Smooth muscle cell of the brain vasculature (primary cell): ENCODE results near the gene NT5DC1.

Experiments
- DNase-seq: peaks from one replicate; pipeline ENCODE4 v3.0.0-alpha.2; 2012; ENCODE audit warnings: low read depth, low spot score

Gene NT5DC1

GRCh38 chr6:116191881-116192280 lies 91.2 kb downstream of the NT5DC1 start:
- DNase-seq: no peak

- DNase-seq: no peak
Measured at GRCh38 chr6:116192786-116193185, 92.1 kb downstream of the NT5DC1 start.

- no peak for DNase-seq
Measured at GRCh38 chr6:116196841-116197240, 96.2 kb downstream of the NT5DC1 start.

GRCh38 chr6:116200619-116201249 lies 100.1 kb downstream of the NT5DC1 start:
- no peak for DNase-seq

GRCh38 chr6:116201538-116201937 lies 100.9 kb downstream of the NT5DC1 start:
- no peak for DNase-seq

GRCh38 chr6:116205281-116205680 lies 104.6 kb downstream of the NT5DC1 start:
- DNase-seq: no peak

- DNase-seq: no peak
Measured at GRCh38 chr6:116206231-116206903, 105.7 kb downstream of the NT5DC1 start.

GRCh38 chr6:116208056-116208785 lies 107.6 kb downstream of the NT5DC1 start:
- DNase-seq: no peak

GRCh38 chr6:116210316-116210715 lies 109.7 kb downstream of the NT5DC1 start:
- no peak for DNase-seq

GRCh38 chr6:116210750-116211425 lies 110.2 kb downstream of the NT5DC1 start:
- DNase-seq: no peak

- no peak for DNase-seq
Measured at GRCh38 chr6:116214681-116215080, 114.0 kb downstream of the NT5DC1 start.

- no peak for DNase-seq
Measured at GRCh38 chr6:116215414-116215813, 114.8 kb downstream of the NT5DC1 start.

GRCh38 chr6:116217069-116217468 lies 116.4 kb downstream of the NT5DC1 start:
- DNase-seq: no peak

- DNase-seq: no peak
Measured at GRCh38 chr6:116218172-116218633, 117.5 kb downstream of the NT5DC1 start.

- no peak for DNase-seq
Measured at GRCh38 chr6:116218866-116219265, 118.2 kb downstream of the NT5DC1 start.

- DNase-seq: no peak
Measured at GRCh38 chr6:116221067-116221466, 120.4 kb downstream of the NT5DC1 start.

GRCh38 chr6:116221911-116222310 lies 121.3 kb downstream of the NT5DC1 start:
- DNase-seq: no peak

GRCh38 chr6:116223355-116223754 lies 122.7 kb downstream of the NT5DC1 start:
- DNase-seq: no peak

GRCh38 chr6:116229287-116229913 lies 128.7 kb downstream of the NT5DC1 start:
- DNase-seq: peak; percentile 81

GRCh38 chr6:116234689-116235088 lies 134.0 kb downstream of the NT5DC1 start:
- no peak for DNase-seq

GRCh38 chr6:116238083-116238482 lies 137.4 kb downstream of the NT5DC1 start:
- peak; percentile 85 for DNase-seq

GRCh38 chr6:116239256-116239655 lies 138.6 kb downstream of the NT5DC1 start:
- DNase-seq: no peak
